Left forelimb (tissue), 1 donor: ENCODE measurements around the gene NECTIN1.
A peak's percentile ranks its signal among the peaks of the same experiment; 100 is the strongest.

Experiments
- DNase-seq: peaks from one replicate; pipeline ENCODE4 v3.0.0-alpha.2; 2018; ENCODE audit warnings: low spot score

Gene NECTIN1

GRCh38 chr11:119671561-119672015 lies 57.4 kb downstream of the NECTIN1 start:
- DNase-seq: peak; percentile 87

- DNase-seq: peak; percentile 89
Observed at GRCh38 chr11:119671051-119671450, 57.9 kb downstream of the NECTIN1 start.

GRCh38 chr11:119669487-119669886 lies 59.5 kb downstream of the NECTIN1 start:
- DNase-seq: no peak

GRCh38 chr11:119668676-119669075 lies 60.3 kb downstream of the NECTIN1 start:
- DNase-seq: no peak

GRCh38 chr11:119666463-119667131 lies 62.4 kb downstream of the NECTIN1 start:
- peak; percentile 85 for DNase-seq

GRCh38 chr11:119666061-119666460 lies 62.9 kb downstream of the NECTIN1 start:
- no peak for DNase-seq

GRCh38 chr11:119664701-119665420 lies 64.1 kb downstream of the NECTIN1 start:
- no peak for DNase-seq

GRCh38 chr11:119664063-119664572 lies 64.9 kb downstream of the NECTIN1 start:
- DNase-seq: no peak

GRCh38 chr11:119663279-119663678 lies 65.7 kb downstream of the NECTIN1 start:
- DNase-seq: no peak

- DNase-seq: no peak
Observed at GRCh38 chr11:119661226-119661625, 67.8 kb downstream of the NECTIN1 start.

- DNase-seq: no peak
Observed at GRCh38 chr11:119659971-119660723, 68.9 kb downstream of the NECTIN1 start.

GRCh38 chr11:119652907-119653659 lies 75.9 kb downstream of the NECTIN1 start:
- no peak for DNase-seq

GRCh38 chr11:119651802-119652584 lies 77.0 kb downstream of the NECTIN1 start:
- no peak for DNase-seq

- DNase-seq: no peak
Observed at GRCh38 chr11:119650251-119650650, 78.7 kb downstream of the NECTIN1 start.

GRCh38 chr11:119647254-119647653 lies 81.7 kb downstream of the NECTIN1 start:
- DNase-seq: no peak

GRCh38 chr11:119645018-119645417 lies 84.0 kb downstream of the NECTIN1 start:
- no peak for DNase-seq

GRCh38 chr11:119644502-119644901 lies 84.5 kb downstream of the NECTIN1 start:
- no peak for DNase-seq

- no peak for DNase-seq
Observed at GRCh38 chr11:119643876-119644225, 85.1 kb downstream of the NECTIN1 start.

- DNase-seq: no peak
Observed at GRCh38 chr11:119643212-119643875, 85.7 kb downstream of the NECTIN1 start.

GRCh38 chr11:119641983-119642745 lies 86.8 kb downstream of the NECTIN1 start:
- no peak for DNase-seq
